ENCODE data around the gene KRTAP3-3.
A peak's percentile ranks its signal among the peaks of the same experiment; 100 is the strongest.
"Not testable (repeated sequence)": the region's sequence is repeated elsewhere in the genome, so short reads cannot be mapped to it uniquely, and the experiment has no call there.

Gene KRTAP3-3

DNA sequence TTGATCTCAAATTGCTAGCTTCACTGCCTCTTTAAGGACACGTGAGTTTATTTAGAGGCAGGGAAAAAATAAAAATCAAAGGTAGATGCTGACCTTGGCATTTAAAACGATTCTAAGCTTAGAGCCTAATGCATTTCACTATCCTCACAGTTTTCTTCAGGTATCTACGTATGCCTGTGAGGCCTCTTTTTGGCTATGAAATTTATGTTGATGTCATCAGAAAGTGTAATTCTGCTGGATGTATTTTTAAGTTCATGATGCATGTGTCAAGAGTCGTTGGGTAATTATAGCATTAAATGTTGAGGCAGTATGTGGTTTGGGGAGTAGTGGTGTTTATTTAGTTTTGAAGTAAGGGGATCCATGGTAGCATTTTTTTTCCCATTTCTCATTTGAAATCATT lies 10.0 kb upstream of the KRTAP3-3 start:
- DNase-seq, result no peak

GRCh38 chr17:41002814-41003213 lies 8.8 kb upstream of the KRTAP3-3 start:
- DNase-seq, result no peak

DNA sequence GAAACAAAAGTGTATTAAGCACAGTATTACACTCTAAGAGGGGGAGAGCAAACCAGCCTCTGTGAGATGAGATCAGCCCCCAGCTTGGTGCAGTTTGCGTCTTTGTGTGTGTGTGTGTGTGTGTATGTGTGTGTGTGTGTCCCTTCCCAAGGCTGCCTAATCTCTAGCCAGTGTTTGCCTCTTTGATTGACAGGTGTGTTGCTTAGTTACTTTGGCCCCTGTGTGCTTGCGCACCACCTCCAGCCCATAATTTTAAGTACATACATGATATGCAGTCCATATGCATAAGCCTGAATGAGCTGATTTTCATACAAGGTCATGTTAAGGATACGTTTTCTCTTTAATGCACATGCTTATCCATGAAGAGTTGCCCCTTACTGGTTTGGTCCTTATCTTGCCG lies 7.8 kb upstream of the KRTAP3-3 start:
- no peak for DNase-seq

DNA sequence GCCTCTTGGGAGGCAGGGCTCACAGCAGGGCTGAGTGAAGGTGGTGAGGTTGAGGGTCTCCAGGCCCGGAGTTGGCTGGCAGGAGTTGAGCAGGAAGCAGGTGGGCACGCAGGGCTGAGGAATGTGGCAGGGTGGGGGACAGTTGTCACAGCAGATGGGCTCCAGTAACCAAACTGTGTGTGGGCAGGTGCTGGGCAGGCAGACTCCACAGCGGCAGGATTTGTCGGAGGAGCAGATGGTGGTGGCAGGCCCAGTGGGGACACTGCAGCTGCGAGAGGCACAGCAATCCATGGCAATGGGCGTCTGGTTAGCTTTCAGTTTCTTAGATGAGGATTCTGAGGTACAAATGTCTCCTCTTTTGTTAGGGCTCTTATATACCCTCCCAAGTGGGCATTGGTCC lies 5.6 kb upstream of the KRTAP3-3 start, which contains the start of gene KRTAP3-2:
Gene KRTAP3-2, minus strand, starts transcription at position 344 of the 400 bp plus-strand sequence. Its CDS starts 53 bp downstream, at position 291.
- DNase-seq, result not testable (repeated sequence)

GRCh38 chr17:40997361-40997760 lies 3.4 kb upstream of the KRTAP3-3 start:
- DNase-seq, result no peak

- DNase-seq, result no peak
Measured at GRCh38 chr17:40996829-40997228, 2.9 kb upstream of the KRTAP3-3 start.

DNA sequence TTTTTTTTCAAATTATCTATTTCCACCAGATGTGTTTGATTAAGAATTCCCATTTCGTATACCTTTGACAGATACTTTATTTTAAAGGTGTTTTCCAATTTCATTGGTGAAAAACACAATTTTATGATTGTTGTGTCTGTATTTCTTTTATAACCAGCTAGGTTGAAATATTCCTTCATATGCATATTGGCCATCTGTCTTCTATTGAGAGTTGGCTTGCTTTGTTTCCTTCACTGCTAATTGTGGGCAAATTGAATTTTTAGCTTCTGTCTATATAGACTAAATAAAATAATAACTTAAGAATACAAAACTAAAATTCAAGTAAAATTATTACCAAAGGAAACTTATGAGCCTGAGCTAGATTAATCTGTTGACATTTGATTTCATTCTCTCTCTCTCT lies 1.2 kb upstream of the KRTAP3-3 start:
- DNase-seq, result no peak

GRCh38 chr17:40993084-40993483 lies 880 bp downstream of the KRTAP3-3 start:
- no peak for DNase-seq

DNA sequence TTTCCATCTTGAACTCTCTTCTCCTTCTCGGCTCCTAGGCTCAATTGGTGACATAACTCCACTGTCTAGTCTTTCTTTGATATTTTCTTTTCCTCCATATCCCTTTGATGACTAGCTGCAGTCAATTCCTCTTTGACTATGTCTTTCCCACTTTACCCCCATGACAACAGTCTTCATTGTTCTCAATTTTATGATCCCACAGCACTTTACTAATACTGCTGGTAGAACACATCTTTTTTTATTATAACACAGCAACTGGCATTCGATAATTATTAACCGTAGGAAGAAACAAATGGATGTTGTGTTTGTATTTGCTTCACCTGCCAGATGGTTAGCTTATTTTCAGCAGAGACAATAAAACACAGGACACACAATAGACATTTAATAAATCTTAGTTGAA lies 1.3 kb downstream of the KRTAP3-3 start:
- DNase-seq, result peak; percentile 45

GRCh38 chr17:40986920-40987319 lies 7.0 kb downstream of the KRTAP3-3 start:
- DNase-seq, result peak; percentile 44

DNA sequence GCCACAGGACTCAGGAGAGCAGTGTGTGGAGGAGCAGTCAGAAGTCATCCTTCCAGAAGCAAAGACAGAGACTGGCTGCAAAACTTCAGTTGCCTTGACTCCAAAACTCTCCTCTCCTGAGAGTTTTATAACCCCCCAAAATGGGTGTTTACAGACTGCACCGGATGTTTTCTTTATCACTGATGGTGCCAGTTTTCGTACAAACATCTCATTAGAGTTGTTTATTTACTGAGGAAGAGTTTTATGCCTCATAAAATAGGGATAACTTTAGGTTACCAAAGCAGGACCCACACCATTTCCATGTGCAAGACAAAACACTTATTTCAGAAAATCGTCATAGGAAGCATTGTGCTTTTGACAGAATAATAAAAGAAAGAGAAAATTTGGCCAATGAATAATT lies 9.7 kb downstream of the KRTAP3-3 start, which contains the start of gene KRT40:
Gene KRT40, minus strand, starts transcription at position 101 of the 400 bp plus-strand sequence. Its CDS starts 53 bp downstream, at position 48.
- no peak for DNase-seq

DNA sequence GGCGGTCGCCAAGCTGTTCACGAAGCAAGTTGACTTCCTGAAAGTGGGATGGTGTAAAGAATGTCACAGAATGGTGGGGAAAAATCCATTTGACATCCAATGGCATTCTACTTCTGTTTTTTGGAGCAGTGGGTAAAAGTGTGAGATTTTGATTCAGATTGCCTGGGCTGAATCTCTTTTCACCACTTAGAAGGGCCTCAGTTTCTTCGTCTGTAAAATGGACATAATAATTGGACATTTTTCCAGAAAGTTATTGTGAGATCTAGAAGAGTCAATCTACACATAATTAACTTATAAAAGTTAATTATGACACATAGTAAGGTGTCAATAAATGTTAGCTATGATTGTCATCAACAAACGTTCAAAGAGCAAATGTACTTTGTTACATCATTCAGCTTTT lies 12.8 kb downstream of the KRTAP3-3 start:
- DNase-seq, result no peak

- no peak for DNase-seq
Measured at GRCh38 chr17:40980596-40980995, 13.4 kb downstream of the KRTAP3-3 start.

GRCh38 chr17:40980117-40980516 lies 13.8 kb downstream of the KRTAP3-3 start:
- DNase-seq, result no peak

GRCh38 chr17:40978575-40979151 lies 15.3 kb downstream of the KRTAP3-3 start:
- no peak for DNase-seq

DNA sequence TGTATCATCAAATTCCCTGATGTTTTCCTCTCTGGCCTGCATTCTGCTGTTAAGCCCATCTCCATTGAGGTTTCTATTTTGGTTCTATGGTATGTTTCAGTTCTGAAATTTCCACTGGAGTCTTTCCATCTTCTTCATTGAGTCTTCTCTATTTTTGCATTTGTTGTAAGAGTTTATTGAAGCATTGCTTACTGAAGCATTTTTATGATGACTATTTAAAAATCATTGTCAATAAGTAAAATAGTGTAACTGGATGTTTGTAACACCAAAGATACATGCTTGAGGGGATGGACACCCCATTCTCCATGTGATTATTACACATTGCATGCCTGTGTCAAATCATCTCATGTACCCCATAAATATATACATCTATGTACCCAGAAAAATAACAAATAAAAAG lies 18.4 kb downstream of the KRTAP3-3 start:
- no peak for DNase-seq

GRCh38 chr17:40974366-40974765 lies 19.6 kb downstream of the KRTAP3-3 start:
- DNase-seq, result no peak

DNA sequence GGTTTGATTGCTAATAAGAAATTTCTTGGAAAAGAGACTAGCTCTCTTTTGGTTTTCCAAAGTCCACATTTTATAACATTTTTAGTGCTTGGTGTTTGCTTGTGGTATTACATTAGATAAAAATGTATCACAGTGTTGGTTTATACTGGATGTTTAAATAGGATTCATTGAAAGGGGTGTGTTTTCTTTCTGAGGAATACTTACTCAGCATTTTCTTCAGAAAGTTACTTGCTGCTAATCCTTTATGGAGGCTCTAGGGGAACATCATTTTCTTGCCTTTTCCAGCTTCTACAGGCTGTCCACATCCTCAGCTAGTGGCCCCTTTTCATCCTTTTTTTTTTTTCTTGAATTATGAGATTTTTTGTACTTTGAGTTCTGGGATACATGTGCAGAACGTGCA lies 26.4 kb downstream of the KRTAP3-3 start:
- DNase-seq, result no peak

- DNase-seq, result no peak
Measured at GRCh38 chr17:40966848-40967247, 27.1 kb downstream of the KRTAP3-3 start, which contains the start of gene KRT39. Gene KRT39 (minus strand): TSS chr17:40966948. CDS start chr17:40966856, 92 bp downstream.

DNA sequence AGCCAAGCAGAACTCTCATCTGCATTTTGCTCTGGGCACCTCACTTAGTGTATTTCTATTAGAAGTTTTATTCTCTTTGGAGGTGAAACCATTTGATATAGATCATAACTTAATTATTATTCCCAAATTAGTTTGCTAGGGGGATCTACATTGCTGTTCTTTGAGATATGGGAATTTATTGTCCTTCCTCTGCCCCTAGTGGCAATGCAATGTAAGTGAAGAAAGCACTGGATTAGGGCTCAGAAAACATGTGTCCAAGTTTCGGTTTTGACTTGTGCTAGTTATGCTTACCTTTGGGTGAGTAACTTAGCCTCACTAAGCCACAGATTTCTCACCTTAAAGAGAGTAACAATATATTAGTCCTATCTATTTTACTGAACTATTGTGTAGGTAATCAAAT lies 30.1 kb downstream of the KRTAP3-3 start:
- no peak for DNase-seq

DNA sequence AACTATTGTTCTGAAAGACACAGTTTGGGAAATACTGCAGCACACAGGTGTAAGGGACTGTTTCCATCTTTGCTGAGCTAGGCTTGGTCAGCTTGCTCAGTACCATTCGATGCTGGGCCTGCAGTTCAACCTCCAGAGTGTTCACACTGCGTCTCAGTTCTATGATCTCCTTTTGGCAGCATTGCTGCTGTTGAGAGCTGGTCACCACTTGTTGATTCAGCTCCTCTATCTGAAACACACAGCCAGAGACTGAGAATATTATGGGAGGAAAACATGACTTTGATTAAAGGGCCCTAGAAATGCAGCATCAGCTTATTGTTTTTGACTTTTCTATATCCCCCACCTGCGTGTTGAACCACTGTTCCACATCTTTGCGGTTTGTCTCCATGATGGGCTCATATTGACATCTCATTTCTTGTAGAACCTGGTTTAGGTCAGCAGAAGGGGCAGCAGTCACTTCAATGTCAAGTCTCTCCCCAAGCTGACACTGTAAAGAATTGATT lies 31.9 kb downstream of the KRTAP3-3 start:
- no peak for DNase-seq

DNA sequence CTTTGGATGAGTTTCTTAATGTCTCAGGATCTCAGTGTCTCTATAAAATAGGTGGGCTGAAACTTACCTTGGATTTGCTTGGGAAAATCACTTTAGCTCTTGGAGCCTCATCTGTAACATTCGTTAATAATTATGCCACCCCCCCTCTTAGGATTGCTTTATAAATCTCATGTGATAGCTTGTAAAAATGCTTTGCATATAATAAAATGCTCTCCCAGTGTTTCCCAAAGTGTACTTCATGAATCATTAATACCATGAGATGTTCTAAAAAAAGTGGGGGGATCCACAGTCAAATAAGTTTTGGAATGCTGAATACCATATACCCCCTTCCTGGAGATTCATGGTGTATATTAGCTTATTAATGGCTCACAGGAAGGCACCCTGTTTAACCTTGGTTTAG lies 32.4 kb downstream of the KRTAP3-3 start:
- peak; percentile 8 for DNase-seq

- DNase-seq, result no peak
Measured at GRCh38 chr17:40960144-40960543, 33.8 kb downstream of the KRTAP3-3 start.

GRCh38 chr17:40958086-40958953 lies 35.6 kb downstream of the KRTAP3-3 start:
- DNase-seq, result peak; percentile 43

Measured in NCI-H526 treated with DMSO at 0.1 percent for 48 hours (cell line).